LNCaP clone FGC (cell line): ENCODE data around the gene APOL5.

Experiments
- DNase-seq: peaks from one replicate; pipeline ENCODE4 v3.0.0-alpha.2; 2011; ENCODE audit warnings: low read depth
- H3K4me3 ChIP-seq: 2 replicates; pipeline ENCODE4 v1.5.1; 2011; ENCODE audit warnings: mild to moderate bottlenecking, low read depth, low read length, control low read depth
- CTCF ChIP-seq: IDR thresholded peaks from 2 replicates; pipeline ENCODE4 v1.5.1; 2012; ENCODE audit warnings: mild to moderate bottlenecking; ENCODE audit not compliant: control insufficient read depth, insufficient read depth; ENCODE audit errors: extremely low read depth

APOL5 gene

DNA sequence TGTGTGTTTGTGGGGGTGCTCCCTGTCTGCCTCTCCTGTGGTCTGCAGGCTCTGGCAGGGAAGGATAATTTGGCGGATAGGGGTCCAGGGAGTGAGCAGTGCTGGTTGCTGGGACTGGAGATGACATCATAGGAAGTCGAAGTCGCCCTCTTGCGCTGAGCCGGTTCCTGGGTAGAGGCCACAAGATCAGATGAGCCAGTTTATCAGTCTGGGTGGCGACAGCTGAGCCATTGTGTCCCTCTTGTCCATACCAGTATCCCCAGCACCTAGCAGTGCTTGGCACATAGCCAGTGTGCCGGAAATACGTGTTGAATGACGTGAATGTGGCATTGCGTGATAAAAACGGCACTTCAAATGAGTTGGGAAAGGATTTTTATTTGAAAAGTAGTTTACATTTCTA, 9.8 kb downstream of the APOL5 start:
- no peak for DNase-seq
- no peak overlapping the region for H3K4me3 ChIP-seq
- no peak for TF ChIP-seq CTCF

DNA sequence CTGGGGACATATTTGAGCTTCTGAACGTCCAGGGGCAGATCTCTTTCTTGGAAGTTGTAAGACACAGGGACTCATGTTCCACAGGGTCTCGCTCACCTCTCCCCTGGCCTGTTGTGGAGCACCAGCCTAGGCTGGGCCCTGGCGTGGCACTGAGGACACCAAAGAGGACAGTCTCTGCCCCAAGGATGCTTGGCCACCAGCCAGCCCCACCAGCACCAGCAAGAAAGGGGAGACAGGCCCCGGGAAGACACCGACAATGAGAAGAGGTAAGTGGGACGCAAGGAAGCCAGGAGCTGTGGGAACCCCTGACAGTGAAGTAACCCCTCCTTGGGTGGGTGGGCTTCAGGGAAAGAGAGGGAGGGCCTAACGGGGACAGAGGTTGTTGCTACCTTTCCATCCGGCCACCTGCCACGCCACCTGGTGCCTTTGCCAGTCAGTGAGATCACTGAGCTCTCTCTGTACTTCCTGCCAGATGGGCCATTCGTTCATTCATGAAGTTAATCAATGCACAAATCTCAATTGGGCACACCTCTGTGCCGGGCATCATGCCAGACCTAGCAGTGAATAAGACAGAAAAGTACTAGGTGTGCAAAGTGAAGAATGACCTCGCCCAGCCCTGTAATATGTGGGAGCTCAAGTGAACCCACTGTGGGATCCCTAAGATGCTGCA, 11.1 kb downstream of the APOL5 start:
- H3K4me3 ChIP-seq: no peak overlapping the region
- peak; percentile 18 for DNase-seq
- TF ChIP-seq CTCF: no peak

GRCh38 chr22:35729309-35729698, 11.6 kb downstream of the APOL5 start:
- TF ChIP-seq CTCF: no peak
- H3K4me3 ChIP-seq: no peak overlapping the region
- no peak for DNase-seq

DNA sequence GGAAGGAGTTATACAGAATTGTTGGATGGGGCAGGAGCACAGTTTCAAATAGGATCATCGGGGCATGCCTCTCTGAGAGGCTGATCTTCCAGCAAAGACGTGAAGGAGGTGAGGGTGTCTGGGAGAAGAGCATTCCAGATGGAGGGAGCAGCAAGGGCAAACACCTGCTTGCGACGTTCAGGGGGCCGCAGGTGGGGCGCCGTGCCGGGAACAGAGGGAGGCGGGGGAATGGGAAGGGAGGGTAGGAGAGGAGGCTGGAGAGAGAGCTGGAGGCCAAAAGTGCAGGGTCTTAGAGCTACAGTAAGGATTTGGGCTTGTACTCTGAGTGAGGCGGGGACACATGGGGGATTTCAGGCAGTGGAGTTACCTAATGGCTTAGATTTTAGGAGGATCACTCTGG, 13.6 kb downstream of the APOL5 start:
- DNase-seq: no peak
- H3K4me3 ChIP-seq: no peak overlapping the region
- no peak for TF ChIP-seq CTCF

DNA sequence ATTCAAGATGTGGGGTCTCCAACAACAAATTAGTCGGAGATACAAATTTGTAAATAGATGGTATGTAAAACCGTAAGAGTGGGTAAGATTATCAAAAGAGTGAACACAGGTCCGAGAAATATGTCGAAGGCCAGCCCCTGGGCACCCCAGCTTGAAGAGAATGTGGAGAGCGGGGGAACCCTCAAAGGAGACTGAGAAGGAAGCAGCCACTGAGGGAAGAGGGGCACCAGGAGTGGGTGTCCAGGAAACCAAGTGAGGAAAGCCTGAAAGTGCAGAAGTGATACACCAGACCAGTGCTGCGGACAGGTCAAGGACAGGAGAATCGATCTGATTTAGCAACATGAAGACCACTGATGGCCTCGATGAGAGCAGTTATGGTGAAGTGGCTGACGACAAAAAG, 14.4 kb downstream of the APOL5 start:
- H3K4me3 ChIP-seq: no peak overlapping the region
- no peak for TF ChIP-seq CTCF
- DNase-seq: no peak

- DNase-seq: no peak
- TF ChIP-seq CTCF: no peak
- H3K4me3 ChIP-seq: no peak overlapping the region
Measured at GRCh38 chr22:35733036-35733435, 15.4 kb downstream of the APOL5 start.
